ENCODE measurements around the gene CX3CR1.
"Not testable (repeated sequence)": the region's sequence is repeated elsewhere in the genome, so short reads cannot be mapped to it uniquely, and the experiment has no call there.

The CX3CR1 gene, protein sequence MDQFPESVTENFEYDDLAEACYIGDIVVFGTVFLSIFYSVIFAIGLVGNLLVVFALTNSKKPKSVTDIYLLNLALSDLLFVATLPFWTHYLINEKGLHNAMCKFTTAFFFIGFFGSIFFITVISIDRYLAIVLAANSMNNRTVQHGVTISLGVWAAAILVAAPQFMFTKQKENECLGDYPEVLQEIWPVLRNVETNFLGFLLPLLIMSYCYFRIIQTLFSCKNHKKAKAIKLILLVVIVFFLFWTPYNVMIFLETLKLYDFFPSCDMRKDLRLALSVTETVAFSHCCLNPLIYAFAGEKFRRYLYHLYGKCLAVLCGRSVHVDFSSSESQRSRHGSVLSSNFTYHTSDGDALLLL

DNA sequence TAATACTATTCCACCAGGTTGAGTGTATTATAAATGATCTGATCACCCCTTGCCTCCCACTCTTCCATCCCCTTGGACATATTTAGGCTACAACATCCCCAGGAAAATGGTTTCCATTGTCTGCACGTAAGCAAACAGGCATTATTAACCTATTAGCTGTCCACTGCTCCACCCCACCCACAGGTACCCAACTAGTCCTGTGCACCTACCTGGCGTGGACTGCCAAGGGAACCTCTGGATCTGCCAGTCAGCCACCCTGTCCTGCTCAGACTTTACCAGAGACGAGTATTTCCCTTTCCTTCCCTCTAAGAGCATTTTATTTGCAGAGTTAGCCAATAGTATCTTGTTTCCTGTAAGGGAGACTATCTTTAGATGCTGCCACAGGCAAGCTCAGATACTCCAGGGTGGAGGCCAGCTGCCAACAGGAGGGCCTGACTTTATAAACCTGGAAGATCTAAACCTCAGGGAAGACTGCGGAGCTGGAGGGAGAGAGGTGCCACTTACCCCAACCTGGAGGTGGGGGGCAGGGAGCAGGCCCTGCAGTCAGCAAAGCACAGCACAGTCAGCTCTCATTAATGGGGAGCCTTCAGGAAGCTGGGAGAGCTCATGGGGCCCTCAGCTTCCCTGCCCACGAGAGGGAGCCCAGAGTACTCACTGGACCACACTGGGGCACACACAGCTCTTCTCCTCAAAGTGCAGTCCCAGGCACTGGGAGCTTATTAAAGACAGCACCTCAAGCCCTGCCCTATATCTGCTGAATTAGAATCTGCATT lies at the start of gene CX3CR1:
TSS of gene CX3CR1 (minus strand) at position 292 of the 773 bp plus-strand sequence. CDS start 13,527 bp downstream, outside the sequence.
- no peak for DNase-seq
- intact Hi-C loops (cut with DNase I) = no loop called here

DNA sequence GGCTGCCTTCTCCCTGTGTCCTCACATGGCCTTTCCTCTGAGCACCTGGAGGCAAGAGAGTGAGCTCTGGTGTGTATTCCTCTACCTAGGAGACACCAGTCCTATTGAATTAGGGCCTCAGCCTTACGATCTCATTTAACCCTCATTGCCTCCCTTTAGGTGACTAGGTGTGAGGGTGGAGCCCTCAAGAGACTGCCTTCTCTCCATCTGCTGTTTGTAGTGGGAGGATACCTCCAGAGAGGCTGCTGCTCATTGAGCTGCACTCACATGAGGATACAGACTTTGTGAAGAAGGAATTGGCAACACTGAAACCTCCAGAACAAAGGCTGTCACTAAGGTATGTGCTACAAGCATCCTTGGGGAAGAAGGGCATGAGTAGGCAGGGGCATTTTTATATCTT lies 49.7 kb upstream of the CX3CR1 start, which contains the start of gene CCR8:
TSS of gene CCR8 (plus strand) at position 217 of the 400 bp plus-strand sequence. CDS start 2,623 bp downstream, outside the sequence.
- DNase-seq = no peak
- intact Hi-C loops (cut with DNase I) = no loop called here

DNA sequence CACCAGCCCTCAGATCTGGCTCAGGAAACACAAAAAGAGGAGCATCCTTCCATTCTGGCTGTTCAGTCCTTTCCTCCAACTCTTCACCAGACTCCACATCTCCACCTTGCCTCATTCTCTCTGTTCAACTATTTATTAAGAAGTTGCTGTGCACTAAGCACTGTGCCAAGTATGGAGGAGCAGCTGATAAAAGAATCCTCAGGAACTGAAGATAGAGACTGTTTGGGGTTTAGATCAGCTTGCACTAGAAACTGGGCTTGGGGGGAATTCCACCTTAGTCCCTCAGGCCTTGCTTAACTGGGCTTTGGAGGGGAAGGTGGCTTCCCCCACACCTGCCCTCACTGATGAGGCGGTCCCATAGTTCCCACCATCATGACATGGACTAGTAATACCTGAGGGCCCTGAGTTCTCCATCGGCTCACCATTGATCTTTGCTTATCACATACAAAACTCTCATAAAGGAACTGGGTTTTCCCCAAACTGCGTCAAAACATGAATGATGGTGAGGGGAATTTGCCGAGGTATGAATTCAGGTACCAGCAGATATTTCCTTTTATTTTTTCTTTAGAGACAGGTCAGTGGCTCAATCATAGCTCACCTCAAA lies 48.0 kb upstream of the CX3CR1 start:
- intact Hi-C loops (cut with DNase I) = no loop called here
- no peak for DNase-seq

DNA sequence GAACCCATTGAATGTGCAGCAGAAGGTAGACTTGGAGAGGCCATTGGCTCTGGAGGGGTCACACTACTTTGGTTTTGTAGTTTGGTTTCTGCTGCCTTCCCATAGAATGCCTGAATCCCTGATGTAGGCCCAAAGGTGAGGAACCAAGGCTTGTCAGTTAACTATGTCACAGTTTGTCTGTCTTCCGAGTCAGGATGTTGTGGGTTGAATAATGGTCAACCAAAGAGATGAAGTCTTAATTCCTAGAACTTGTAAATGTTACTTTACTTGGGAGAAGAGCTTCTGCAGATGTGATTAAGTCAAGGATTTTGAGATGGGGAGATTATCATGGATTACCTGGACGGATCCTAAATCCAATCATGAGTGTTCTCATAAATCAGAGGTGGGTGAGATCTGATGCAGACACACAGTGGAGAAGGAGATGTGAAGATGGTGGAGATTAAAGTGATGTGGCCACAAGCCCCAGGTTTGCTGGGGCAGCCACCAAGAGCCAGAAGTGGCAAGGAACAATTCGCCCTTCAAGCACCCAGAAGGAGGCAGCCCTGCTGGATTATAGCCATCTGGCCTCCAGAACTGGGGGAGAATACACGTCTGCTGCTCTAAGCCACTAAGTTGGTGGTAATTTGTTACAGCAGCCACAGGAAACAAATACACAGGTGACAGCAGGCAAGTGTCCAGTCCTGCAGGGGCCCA lies 47.4 kb upstream of the CX3CR1 start:
- intact Hi-C loops (cut with DNase I) = no loop called here
- no peak for DNase-seq

DNA sequence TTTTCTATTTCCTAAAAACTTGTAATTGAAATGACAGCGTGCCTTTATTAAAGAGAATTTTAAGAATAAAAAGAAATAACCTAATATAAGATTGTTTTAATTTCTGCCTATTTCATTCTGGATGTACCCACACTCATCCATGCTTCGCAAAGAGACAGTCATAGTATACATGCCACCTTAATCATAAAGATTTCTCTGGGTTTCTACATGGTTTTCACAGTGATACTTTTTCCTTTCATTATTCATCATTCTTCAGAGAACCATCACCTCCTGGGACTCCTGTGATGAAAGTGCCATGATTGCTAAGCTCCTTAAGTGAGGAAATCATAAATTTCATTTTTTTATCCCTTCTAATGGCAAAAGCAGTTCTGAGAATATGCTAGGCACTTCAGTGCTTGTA lies 45.4 kb upstream of the CX3CR1 start:
- intact Hi-C loops (cut with DNase I) = no loop called here
- DNase-seq = no peak

DNA sequence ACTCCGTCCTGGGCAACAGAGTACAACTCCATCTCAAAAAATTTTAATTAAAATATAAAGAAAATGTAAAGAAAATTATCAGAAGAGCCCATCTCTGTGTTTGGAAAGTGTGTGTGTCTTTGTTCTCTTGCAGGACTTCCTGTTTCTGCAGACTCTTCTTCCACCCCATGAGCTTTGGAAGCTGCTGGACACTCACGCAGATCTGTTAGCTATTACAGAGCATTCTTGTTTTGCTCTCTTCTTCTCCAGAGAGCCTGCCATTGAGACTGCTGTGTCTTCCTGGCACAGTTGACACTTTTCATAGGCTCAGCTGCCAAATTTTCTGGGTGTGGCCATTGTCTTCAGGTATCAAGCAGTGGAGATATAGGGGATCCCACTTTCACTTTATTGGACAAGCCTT lies 43.7 kb upstream of the CX3CR1 start:
- intact Hi-C loops (cut with DNase I) = no loop called here
- no peak for DNase-seq

DNA sequence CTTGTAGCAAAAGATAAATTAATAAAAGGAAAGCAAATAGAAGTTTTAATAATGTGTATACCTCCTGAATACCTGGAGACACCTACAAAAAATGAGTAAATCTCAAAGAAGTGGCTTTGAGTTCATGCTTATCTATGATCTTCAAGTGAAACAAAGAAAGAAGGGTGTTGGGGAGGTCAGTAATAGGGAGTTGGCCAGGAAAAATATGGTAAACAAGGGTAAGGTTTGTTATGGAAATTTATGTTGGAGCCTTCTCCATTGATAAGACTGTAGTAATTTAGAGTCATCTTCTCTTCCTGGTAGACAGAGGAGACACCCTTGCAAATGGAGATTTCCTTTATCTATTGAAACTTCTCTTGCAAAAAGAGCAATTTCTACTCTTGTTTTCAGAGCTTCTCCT lies 43.1 kb upstream of the CX3CR1 start:
- no peak for DNase-seq
- intact Hi-C loops (cut with DNase I) = no loop called here

DNA sequence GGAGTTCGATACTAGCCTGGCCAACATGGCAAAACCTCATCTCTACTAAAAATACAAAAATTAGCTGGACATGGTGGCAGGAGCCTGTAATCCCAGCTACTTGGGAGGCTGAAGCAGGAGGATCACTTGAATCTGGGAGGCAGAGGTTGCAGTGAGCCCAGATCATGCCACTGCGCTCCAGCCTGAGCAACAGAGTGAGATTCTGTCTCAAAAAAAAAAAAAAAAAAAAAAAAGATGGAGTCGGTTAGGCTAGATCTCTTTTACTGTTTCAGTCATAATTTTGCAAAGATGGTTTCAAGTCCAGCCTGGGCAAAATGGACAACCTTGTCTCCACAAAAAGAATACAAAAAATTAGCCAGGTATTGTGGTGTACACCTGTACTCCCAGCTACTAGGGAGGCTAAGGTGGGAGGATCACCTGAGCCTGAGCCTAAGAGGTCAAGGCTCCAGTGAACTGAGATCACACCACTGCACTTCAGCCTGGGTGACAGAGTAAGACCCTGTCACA lies 42.4 kb upstream of the CX3CR1 start:
- intact Hi-C loops (cut with DNase I); DNase-seq: not testable (repeated sequence)

DNA sequence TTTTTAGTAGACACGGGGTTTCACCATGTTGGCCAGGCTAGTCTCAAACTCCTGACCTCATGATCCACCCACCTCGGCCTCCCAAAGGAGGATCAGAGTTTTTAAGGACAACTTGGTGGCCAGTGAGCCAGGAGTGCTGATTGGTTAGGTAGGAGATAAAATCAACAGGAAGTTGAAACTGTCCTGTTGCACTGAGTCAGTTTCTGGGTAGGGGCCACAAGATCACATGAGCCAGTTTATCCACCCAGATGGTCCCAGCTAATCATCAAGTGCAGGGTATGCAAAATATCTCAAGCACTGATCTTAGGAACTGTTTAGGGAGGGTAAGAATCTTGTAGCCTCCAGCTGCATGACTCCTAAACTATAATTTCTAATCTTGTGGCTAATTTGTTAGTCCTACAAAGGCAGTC lies 41.7 kb upstream of the CX3CR1 start:
- DNase-seq; intact Hi-C loops (cut with DNase I): not testable (repeated sequence)

DNA sequence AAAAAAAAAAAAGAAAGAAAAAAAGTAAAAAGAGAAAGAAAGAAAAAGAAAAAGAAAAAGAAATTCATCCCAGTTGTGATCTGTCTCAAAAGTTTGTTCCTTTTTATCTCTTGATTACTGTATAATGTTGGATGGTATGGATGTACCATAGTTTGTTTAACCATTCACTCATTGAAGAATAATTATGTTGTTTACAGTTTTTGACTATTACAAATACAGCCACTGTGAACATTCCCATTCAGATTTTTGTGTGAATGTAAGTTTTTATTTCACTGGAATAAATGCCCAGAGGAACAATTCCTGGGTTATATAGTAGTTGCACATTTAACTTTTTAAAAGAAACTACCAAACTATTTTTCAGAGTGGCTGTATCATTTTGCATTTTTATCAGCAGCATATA lies 39.4 kb upstream of the CX3CR1 start:
- no peak for DNase-seq
- intact Hi-C loops (cut with DNase I) = no loop called here

DNA sequence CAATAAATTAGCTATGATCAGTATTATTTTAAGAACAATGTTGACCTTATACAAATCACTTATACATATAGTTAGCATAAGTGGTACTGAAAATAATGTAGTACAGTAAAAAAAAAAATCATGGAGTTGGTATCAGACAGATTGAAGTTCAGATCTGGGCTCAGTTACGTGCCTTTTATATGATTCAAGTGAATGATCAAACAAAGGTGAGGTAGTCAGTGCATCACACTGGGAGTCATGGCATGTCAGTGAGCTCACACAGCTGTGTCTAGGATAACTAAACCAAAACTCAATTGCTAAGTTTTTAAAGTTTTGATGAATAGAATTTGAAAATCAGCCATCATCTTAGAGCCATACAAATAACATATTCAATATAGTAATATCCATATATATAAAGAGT lies 38.5 kb upstream of the CX3CR1 start:
- no peak for DNase-seq
- intact Hi-C loops (cut with DNase I) = no loop called here

DNA sequence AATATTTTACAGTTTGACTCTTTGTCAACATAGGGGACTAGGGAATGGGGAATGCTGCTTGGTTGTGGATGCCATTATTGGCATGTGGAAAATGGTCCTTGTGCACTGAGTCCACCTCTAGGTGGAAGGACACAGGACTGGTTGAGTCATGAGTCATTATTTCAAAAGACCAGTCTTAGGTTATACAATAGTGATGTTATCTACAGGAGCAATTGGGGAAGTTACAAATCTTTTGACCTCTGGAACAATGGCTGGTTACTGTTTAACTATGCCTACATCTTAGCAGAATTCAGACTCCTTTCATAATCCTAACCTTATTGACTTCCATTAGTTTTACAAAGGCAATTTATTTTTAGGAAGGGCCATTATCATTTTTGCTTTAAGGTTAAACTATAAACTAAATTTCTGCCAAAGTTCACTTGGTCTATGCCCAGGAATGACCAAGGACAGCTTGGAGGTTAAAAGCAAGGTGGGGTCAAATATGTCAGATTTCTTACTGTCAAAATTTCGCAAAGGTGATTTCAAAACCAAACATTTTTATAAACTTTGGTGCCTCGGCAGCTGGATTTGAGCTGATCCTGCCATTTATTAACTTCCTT lies 37.8 kb upstream of the CX3CR1 start:
- DNase-seq = no peak
- intact Hi-C loops (cut with DNase I) = no loop called here

DNA sequence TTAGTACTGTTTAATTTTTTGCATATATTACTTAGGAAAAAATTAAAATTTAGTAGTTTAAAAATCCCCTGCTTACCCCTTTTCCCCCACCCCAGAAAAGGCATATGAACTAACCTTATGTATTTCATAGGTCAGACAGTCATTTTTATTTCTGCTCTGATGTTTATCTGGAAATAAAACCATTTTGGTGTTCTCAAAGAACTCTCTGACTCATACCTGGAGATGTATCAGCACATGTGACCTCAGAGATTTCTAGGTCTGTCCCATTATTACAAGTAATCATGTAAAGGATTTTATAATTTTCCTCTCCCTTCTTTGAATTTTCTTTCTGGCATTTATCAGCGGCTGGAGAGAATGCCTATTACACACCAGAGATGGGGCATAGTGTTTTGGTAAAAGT lies 35.6 kb upstream of the CX3CR1 start:
- intact Hi-C loops (cut with DNase I) = no loop called here
- DNase-seq = no peak

DNA sequence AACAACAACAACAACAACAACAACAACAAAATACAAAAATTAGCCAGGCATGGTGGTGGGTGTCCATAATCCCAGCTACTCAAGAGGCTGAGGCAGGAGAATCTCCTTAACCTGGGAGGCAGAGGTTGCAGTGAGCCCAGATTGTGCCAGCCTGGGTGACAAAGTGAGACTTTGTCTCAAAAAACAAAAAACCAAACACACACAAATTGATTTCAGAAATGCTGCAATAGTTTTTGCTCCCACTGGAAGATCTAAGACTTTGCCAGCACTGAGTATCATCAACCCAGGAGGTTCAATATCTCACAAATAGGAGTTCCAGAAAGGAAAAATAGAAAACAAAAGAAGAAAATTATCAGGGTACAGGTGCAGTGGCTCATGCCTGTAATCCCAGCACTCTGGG lies 33.5 kb upstream of the CX3CR1 start:
- intact Hi-C loops (cut with DNase I) = no loop called here
- DNase-seq = no peak

DNA sequence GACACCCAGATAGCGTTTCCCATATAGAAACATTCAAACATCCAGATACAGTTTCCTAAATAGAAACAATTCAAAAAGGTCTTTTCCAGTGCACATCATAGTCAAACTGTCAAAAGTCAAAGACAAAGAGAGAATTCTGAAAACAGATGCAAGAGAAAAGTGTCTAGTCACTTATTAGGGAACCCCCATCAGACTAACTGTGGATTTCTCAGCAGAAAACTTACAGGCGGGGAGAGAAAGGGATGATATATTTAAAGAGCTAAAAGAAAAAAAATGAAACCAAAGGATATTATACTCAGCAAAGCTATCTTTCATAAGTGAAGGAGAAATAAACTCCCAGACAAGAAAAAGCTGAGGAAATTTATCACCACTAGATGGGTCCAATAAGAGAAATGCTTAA lies 22.3 kb upstream of the CX3CR1 start:
- no peak for DNase-seq
- intact Hi-C loops (cut with DNase I) = no loop called here

DNA sequence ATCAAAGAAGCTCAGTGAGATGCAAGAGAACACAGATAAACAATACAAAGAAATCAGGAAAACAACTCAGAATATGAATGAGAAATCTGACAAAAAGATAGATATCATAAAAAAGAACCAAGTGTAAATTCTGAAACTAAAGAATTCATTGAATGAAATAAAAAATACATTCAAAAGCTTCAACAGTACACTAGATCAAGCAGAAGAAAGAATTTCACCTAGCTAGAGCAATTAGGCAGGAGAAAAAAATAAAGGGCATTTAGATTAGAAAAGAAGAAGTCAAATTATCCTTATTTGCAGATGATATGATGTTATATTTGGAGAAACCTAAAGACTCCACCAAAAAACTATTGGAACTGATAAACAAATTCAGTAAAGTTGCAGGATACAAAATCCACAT lies 19.4 kb upstream of the CX3CR1 start:
- intact Hi-C loops (cut with DNase I) = no loop called here
- no peak for DNase-seq

DNA sequence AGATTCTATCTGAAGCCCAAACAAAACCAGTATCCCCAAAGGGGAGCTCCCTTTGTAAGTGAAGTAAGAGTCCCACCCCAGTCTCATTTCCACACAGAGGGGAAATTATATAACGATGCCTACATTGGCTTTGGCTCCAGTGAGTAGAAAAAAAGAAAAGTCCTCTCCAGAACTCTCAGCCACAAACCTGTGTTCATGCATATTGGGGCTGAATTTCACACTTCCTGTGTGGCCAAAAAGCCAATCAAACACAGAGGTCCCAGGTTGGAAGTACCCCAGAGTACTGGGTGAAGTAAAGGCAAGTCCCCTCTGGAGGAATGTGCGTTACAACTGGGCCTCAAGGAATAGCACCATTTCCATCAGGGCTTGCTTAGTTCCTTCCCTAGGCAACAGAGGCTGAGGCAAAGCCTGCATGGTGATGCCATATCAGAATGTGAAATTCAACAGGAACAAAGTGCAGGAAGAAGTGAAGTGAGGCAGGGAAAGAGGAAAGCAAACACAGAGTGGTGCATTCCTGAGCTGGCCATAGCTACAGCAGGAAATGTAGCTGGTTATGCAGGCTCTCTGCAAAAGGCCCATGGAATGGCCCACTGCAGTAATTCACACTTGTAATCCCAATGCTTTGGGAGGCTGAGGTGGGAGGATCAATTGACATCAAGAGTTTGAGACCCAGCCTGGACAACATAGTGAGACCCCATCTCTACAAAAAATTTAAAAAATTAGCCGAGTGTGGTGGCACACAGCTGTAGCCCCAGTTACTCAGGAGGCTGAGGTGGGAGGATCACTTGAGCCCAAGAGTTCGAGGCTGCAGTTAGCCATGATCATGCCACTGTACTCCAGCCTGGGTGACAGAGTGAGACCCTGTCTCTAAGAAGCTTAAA lies 16.6 kb upstream of the CX3CR1 start:
- DNase-seq = no peak

DNA sequence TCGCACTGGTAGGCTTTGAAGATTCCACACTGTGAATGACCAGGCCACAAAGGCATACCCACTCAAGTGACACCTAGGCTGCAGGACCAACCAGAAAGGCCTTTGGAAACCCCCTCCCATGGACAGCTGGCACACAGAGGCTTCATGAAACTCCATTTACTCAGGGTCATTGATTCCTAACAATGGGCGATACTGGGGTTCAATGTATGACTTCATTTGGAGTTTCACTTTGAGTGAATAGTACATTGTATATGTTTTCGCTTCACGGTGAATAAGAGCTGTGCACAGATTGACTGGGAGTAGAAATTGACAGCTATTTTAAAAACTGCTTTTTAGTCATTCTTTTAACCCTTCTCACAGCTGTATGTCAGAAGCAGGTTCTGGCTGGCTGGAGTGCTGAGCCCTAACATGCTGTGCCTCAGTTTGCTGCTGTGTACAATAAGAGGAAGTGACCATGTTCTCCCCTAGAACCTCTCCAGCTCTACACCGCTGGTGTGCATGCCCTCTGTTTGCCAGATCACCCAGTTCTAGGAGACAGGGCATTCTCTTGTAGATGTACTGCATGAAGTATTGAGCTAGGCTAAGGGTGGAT lies 15.4 kb upstream of the CX3CR1 start:
- no peak for DNase-seq
- intact Hi-C loops (cut with DNase I) = no loop called here

More for the DNA sequence above, 16.6 kb upstream of the CX3CR1 start:
- intact Hi-C loops (cut with DNase I) = no loop called here
